ENCODE measurements around the gene LDLRAD4.

The LDLRAD4 gene

GRCh38 chr18:13613591-13614501, 395.3 kb downstream of the LDLRAD4 start:
- no peak for DNase-seq

GRCh38 chr18:13614641-13615288, 396.2 kb downstream of the LDLRAD4 start:
- peak; percentile 73 for DNase-seq

- no peak for DNase-seq
Measured at GRCh38 chr18:13615432-13615861, 396.9 kb downstream of the LDLRAD4 start.

GRCh38 chr18:13616041-13616440, 397.5 kb downstream of the LDLRAD4 start:
- DNase-seq, result no peak

- no peak for DNase-seq
Measured at GRCh38 chr18:13616525-13617035, 398.0 kb downstream of the LDLRAD4 start.

- DNase-seq, result no peak
Measured at GRCh38 chr18:13617826-13618515, 399.4 kb downstream of the LDLRAD4 start.

- DNase-seq, result no peak
Measured at GRCh38 chr18:13618760-13619438, 400.3 kb downstream of the LDLRAD4 start.

GRCh38 chr18:13619505-13620205, 401.1 kb downstream of the LDLRAD4 start:
- DNase-seq, result peak; percentile 43

GRCh38 chr18:13620206-13620672, 401.7 kb downstream of the LDLRAD4 start:
- DNase-seq, result no peak

GRCh38 chr18:13620818-13621445, 402.4 kb downstream of the LDLRAD4 start:
- DNase-seq, result no peak

GRCh38 chr18:13621446-13621849, 402.9 kb downstream of the LDLRAD4 start:
- DNase-seq, result no peak

- no peak for DNase-seq
Measured at GRCh38 chr18:13621886-13622619, 403.5 kb downstream of the LDLRAD4 start.

GRCh38 chr18:13622751-13623150, 404.2 kb downstream of the LDLRAD4 start:
- no peak for DNase-seq

- DNase-seq, result no peak
Measured at GRCh38 chr18:13623348-13623747, 404.8 kb downstream of the LDLRAD4 start.

- no peak for DNase-seq
Measured at GRCh38 chr18:13623871-13624270, 405.3 kb downstream of the LDLRAD4 start.

GRCh38 chr18:13624563-13625237, 406.1 kb downstream of the LDLRAD4 start:
- DNase-seq, result no peak

GRCh38 chr18:13625355-13625754, 406.8 kb downstream of the LDLRAD4 start:
- no peak for DNase-seq

GRCh38 chr18:13625843-13626543, 407.4 kb downstream of the LDLRAD4 start:
- DNase-seq, result no peak

GRCh38 chr18:13626544-13626908, 408.0 kb downstream of the LDLRAD4 start:
- no peak for DNase-seq

Measured in hematopoietic multipotent progenitor cell treated with erythropoietin and hydrocortisone succinate and interleukin-3 and kit ligand, for 4 days (in vitro differentiated cells).